ENCODE results near the gene ZNF407.

GRCh38 chr18:74731097-74731496 lies 133.4 kb downstream of the ZNF407 start:
- no peak for TF ChIP-seq CTCF (conservative IDR thresholded peaks at IDR 0.05 in 1 of 2, IDR thresholded peaks at IDR 0.05 in 1 of 2; ENCODE audit: extremely low read depth in 1 of 2, insufficient read depth in 1 of 2, low read depth in 1 of 2, low read length in 2 of 2)
- no peak for TF ChIP-seq EZH2 (IDR thresholded peaks at IDR 0.05; ENCODE audit: borderline replicate concordance, low read length)
